ENCODE measurements around the gene METTL13.

DNA sequence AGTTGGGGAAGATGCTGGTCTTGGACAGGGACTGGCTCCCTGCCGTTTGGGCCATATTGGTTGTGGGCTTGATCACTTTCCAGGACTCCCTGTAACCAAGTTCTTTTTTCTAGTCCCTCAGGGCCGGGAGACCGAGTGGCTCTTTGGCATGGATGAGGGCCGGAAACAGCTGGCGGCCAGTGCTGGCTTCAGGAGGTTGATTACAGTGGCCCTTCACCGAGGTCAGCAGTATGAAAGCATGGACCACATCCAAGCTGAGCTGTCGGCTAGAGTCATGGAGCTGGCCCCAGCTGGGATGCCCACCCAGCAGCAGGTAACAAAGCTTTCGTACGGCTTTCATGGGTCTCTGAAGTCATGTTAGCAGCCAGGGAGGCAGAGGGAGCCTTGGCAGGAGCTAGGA lies 4.3 kb downstream of the METTL13 start:
- TF ChIP-seq, protein P1, sequence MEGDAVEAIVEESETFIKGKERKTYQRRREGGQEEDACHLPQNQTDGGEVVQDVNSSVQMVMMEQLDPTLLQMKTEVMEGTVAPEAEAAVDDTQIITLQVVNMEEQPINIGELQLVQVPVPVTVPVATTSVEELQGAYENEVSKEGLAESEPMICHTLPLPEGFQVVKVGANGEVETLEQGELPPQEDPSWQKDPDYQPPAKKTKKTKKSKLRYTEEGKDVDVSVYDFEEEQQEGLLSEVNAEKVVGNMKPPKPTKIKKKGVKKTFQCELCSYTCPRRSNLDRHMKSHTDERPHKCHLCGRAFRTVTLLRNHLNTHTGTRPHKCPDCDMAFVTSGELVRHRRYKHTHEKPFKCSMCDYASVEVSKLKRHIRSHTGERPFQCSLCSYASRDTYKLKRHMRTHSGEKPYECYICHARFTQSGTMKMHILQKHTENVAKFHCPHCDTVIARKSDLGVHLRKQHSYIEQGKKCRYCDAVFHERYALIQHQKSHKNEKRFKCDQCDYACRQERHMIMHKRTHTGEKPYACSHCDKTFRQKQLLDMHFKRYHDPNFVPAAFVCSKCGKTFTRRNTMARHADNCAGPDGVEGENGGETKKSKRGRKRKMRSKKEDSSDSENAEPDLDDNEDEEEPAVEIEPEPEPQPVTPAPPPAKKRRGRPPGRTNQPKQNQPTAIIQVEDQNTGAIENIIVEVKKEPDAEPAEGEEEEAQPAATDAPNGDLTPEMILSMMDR (IDR thresholded peaks at IDR 0.05), result no peak
- TF ChIP-seq RNF2 (IDR thresholded peaks at IDR 0.05; ENCODE audit: borderline replicate concordance, low read depth), result no peak
- no peak for TF ChIP-seq BHLHE40 (IDR thresholded peaks at IDR 0.05; ENCODE audit: low read depth, low read length)
- TF ChIP-seq, protein P2, sequence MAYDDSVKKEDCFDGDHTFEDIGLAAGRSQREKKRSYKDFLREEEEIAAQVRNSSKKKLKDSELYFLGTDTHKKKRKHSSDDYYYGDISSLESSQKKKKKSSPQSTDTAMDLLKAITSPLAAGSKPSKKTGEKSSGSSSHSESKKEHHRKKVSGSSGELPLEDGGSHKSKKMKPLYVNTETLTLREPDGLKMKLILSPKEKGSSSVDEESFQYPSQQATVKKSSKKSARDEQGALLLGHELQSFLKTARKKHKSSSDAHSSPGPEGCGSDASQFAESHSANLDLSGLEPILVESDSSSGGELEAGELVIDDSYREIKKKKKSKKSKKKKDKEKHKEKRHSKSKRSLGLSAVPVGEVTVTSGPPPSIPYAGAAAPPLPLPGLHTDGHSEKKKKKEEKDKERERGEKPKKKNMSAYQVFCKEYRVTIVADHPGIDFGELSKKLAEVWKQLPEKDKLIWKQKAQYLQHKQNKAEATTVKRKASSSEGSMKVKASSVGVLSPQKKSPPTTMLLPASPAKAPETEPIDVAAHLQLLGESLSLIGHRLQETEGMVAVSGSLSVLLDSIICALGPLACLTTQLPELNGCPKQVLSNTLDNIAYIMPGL (CRISPR knock-in tag; IDR thresholded peaks at IDR 0.05; ENCODE audit: borderline replicate concordance), result no peak
- TF ChIP-seq, protein P3, sequence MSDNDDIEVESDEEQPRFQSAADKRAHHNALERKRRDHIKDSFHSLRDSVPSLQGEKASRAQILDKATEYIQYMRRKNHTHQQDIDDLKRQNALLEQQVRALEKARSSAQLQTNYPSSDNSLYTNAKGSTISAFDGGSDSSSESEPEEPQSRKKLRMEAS (IDR thresholded peaks at IDR 0.05), result no peak
- TF ChIP-seq CEBPB (IDR thresholded peaks at IDR 0.05), result no peak
- no peak for TF ChIP-seq POLR2A (IDR thresholded peaks at IDR 0.05; ENCODE audit: low read length)
- TF ChIP-seq RAD21 (conservative IDR thresholded peaks at IDR 0.05 in 1 of 2, IDR thresholded peaks at IDR 0.05 in 1 of 2), result no peak
- TF ChIP-seq JUN (IDR thresholded peaks at IDR 0.05), result no peak
- no peak for TF ChIP-seq CHD2 (IDR thresholded peaks at IDR 0.05; ENCODE audit: low read length, partially characterized antibody)
- TF ChIP-seq RARB (CRISPR knock-in tag; IDR thresholded peaks at IDR 0.05), result no peak
- no peak for TF ChIP-seq JUNB (IDR thresholded peaks at IDR 0.05)
- TF ChIP-seq, protein P4, sequence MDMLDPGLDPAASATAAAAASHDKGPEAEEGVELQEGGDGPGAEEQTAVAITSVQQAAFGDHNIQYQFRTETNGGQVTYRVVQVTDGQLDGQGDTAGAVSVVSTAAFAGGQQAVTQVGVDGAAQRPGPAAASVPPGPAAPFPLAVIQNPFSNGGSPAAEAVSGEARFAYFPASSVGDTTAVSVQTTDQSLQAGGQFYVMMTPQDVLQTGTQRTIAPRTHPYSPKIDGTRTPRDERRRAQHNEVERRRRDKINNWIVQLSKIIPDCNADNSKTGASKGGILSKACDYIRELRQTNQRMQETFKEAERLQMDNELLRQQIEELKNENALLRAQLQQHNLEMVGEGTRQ (IDR thresholded peaks at IDR 0.05), result no peak
- TF ChIP-seq, protein P5, sequence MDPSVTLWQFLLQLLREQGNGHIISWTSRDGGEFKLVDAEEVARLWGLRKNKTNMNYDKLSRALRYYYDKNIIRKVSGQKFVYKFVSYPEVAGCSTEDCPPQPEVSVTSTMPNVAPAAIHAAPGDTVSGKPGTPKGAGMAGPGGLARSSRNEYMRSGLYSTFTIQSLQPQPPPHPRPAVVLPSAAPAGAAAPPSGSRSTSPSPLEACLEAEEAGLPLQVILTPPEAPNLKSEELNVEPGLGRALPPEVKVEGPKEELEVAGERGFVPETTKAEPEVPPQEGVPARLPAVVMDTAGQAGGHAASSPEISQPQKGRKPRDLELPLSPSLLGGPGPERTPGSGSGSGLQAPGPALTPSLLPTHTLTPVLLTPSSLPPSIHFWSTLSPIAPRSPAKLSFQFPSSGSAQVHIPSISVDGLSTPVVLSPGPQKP (IDR thresholded peaks at IDR 0.05; ENCODE audit: low read depth, low read length), result no peak
